HG03097 (cell line): ENCODE data around the gene TDRD12.

ENCODE experiments used
- ATAC-seq: cut with Tn5 transposase; IDR thresholded peaks from one replicate; pipeline ENCODE4 v1.9.1; 2021; ENCODE audit not compliant: unreplicated experiment, low FRiP score

The TDRD12 gene, protein sequence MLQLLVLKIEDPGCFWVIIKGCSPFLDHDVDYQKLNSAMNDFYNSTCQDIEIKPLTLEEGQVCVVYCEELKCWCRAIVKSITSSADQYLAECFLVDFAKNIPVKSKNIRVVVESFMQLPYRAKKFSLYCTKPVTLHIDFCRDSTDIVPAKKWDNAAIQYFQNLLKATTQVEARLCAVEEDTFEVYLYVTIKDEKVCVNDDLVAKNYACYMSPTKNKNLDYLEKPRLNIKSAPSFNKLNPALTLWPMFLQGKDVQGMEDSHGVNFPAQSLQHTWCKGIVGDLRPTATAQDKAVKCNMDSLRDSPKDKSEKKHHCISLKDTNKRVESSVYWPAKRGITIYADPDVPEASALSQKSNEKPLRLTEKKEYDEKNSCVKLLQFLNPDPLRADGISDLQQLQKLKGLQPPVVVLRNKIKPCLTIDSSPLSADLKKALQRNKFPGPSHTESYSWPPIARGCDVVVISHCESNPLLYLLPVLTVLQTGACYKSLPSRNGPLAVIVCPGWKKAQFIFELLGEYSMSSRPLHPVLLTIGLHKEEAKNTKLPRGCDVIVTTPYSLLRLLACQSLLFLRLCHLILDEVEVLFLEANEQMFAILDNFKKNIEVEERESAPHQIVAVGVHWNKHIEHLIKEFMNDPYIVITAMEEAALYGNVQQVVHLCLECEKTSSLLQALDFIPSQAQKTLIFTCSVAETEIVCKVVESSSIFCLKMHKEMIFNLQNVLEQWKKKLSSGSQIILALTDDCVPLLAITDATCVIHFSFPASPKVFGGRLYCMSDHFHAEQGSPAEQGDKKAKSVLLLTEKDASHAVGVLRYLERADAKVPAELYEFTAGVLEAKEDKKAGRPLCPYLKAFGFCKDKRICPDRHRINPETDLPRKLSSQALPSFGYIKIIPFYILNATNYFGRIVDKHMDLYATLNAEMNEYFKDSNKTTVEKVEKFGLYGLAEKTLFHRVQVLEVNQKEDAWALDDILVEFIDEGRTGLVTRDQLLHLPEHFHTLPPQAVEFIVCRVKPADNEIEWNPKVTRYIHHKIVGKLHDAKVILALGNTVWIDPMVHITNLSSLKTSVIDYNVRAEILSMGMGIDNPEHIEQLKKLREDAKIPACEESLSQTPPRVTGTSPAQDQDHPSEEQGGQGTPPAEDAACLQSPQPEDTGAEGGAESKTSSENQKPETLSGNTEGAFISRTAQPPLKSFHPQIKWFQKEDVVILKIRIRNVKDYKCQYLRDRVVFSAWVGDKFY (N-terminal part only)

DNA sequence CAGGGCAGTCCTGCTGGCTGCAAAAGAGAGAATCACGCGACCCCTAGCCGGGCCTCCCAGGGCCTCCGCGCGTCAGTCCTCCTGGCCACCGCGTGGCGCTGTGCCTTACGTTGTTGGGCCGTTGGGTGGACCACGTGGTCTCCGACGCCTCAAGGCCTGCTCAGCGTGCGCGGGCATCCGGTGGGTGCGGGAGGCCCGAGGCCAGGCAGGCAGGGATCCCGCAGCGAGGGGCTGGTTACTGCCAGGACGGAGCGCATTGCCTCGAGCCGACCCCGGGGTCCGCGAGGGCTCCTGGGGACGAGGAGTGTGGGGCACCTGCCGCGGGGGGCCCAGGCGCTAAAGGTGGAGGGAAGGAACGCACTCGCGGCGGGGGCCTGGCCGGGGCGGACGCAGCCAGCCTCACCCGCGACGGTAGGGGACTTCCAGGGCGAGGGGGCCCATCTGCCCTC lies at the start of gene TDRD12:
TDRD12 (plus strand) TSS at position 157 of the 449 bp plus-strand sequence. CDS start 306 bp downstream, outside the sequence.
- no peak for ATAC-seq

DNA sequence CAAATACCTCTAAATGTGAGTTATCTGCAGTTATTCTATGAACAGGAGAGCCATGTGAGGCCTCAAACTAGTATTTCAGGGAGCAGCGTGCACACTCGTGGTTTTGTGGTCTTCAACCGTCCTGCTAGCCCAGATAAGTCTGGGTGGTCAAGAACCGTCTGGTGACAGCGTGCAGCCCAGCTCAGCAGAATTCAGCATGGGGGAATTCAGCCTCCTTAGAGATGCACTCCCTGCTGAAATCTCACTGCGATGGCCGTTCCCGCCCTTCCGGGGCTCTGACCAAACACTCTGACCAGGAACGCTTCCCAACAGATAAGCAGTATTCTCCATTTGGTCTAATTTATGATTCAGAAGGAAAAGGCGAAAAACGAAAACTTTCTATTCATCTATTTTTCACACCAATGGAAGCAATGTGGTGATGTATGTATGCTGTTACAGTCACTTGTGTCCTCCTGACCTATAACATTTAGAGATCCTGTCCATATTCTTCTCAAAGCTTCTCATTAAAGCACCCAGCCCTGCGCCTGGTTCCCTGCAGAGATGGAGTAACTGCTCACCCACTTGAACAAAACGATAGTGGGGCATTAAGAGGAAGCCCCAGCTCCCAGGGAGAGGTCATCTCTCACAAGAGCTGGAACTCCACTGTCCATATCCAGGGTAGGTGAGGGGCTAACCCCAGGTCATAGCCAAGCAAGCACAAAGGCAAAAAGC lies 47.5 kb upstream of the TDRD12 start:
- no peak for ATAC-seq

DNA sequence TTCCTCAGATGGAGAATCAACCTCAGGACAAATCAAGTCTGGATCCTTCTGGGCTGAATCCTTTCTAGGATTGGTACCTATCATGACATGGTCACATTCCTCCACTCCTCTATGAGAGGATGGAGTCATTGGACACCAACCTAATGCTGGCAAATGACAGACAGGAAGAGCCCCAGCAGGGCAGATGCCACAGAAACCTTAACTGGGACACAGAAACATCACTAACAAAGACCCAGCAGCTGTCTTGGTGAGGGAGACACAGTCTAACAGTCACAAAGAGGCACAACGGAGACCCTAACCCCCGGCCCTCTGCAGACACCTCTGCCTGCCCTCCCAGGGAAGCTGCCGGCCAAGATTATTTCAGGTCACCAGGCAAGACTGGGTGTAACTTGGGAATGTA lies 46.7 kb upstream of the TDRD12 start:
- ATAC-seq = no peak

DNA sequence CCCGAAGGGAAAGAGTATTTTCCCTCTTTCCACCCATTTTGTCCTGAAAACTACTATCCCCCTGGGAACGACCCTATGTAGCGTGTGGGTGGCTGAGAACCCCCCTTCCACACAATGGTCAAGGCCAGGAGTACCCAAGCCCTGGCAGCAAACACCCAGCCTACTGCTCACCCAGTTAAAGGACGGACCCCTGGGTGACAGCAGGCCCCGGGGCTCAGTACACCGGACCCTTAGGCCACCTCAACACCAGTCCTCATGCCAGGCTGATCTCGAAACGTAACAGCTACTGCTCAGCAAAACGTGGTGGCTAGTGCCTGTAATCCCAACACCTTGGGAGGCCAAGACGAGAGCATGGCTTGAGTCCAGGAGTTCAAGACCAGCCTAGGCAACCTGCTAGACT lies 46.0 kb upstream of the TDRD12 start:
- no peak for ATAC-seq

DNA sequence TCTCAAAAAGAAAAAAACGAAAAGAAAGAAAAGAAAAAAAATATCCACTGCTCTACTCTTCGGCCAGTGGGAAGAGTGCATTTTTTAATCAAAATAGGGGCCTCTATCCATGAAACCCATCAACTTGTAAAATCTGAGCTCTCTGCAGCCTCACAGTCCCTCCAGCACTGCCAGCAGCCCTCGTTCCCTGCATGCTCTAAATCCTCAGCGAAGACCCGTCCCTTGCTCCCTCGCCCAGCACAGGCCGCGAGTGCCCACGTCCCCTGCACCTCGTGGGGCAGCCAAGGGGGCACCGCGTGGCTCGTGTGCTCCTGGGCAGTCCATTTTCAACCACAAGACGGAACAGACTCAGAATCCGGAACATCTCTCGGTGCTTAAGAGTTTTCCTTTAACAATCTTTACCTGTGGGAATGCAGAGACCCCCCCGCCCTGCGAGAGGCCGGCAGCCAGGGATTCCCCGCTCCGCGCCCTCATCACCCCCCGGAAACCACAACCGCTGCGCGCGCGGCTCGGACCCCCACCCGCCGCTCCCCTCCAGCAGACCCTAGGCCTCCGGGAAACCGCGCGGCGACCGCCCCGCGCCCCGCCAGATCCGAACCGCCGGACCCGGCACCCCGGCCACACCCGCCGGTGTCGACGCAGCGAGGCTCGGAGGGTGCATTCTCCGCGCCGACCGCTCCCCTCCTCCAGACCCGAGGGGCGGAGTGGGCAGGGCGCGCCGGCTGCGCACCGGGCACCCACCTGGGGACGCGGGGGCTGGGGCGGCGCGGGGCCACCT lies 45.2 kb upstream of the TDRD12 start:
- ATAC-seq = no peak

DNA sequence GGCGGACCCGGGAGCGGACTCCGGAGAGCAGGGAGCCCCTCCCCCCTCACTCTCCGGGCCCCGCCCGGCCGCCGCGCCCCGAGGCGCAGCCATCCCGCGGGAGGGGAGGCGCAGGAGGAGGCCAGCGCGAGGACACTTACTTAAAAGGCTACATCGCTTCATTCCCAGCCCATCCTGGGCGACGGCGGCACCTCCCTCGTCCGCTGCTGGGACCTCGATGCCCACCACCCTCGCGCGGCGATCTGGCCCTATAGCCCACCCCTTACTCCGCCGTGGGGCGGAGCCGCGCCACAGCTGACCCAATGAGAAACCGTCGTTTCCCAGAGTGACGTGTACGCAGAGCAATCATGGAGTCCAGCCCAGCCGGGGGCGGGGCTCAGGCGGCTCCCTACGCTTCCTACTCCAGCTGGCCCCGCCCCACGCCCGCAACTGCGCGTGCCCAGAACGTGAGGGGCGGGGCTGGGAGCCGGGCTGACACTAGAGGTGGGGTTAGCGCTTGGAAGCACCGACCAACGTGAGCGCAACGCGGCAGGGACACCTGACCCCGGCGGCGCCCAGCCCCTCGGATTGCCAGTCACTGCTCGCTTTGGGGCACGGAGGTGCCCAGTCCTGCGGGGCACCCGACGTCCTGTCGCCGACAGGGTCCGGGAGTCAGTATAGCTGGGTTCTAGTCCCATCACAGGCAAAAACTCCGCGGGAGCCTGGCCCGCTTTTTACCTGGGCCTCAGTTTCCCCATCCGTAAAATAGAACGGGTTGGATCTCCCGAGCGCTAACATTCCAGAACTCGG lies 44.4 kb upstream of the TDRD12 start, which contains the start of gene ANKRD27:
ANKRD27 (minus strand) TSS at position 250 of the 789 bp plus-strand sequence. CDS start 16,165 bp downstream, outside the sequence.
- ATAC-seq = peak; percentile 97

DNA sequence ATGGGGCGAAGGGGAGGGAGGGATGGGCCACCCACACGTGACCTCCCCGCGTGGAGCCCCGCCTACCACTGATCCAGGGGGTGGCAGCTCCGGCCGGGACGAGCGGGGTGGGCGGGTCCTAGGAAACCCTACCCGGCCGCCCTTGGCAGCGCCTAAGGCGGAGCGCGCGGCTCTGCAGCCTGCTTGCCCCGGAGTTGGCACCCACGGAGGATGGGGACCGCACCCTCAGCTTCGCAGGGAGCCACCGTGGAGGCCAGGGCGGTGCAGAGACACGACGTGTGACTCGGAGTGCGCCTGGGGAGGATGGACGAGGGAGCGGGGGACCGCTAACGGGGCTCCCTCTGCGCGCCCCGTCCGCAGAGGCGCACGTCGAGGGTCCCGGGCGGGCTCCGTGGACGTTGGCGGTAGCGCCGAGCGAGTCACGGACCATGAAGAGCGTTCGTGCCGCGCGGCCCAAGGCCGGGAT lies 43.8 kb upstream of the TDRD12 start, which contains the start of gene RGS9BP:
RGS9BP (plus strand) TSS at position 129 of the 466 bp plus-strand sequence. CDS start 416 bp downstream, outside the sequence.
- peak; percentile 20 for ATAC-seq

DNA sequence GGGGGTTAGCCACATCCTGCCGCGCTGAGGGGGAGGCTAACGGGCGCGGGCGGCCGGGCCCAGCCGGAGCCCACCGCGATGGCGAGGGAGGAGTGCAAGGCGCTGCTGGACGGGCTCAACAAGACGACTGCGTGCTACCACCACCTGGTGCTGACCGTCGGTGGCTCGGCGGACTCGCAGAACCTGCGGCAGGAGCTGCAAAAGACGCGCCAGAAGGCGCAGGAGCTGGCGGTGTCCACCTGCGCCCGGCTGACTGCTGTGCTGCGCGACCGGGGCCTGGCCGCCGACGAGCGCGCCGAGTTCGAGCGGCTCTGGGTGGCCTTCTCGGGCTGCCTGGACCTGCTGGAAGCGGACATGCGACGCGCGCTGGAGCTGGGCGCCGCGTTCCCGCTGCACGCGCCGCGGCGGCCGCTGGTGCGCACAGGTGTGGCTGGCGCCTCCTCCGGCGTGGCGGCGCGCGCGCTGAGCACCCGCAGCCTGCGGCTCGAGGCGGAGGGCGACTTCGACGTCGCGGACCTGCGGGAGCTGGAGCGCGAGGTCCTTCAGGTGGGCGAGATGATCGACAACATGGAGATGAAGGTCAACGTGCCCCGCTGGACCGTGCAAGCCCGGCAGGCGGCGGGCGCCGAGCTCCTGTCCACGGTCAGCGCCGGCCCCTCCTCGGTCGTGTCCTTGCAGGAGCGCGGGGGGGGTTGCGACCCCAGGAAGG lies 43.2 kb upstream of the TDRD12 start:
- no peak for ATAC-seq

DNA sequence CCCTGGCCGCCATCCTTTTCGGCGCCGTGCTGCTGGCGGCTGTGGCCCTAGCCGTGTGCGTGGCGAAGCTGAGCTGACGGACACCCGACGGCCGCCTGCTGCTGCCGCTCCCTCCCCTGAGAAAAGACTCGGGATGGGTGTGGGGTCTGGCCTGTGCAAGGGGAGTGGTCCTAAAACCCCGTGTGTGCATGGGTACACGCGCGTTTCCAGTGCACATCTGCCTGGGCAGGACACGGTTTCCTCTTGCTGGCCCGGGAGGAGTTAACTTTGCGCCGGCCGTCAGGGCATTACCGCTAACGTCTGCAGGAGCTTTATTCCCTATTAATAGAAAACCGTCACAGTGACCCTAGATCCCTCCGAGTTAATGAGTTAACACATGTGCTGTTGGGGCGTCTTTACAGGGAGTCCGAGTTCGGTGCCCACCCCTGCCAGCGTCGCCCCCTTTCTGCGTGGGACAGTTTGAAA lies 42.6 kb upstream of the TDRD12 start:
- no peak for ATAC-seq

DNA sequence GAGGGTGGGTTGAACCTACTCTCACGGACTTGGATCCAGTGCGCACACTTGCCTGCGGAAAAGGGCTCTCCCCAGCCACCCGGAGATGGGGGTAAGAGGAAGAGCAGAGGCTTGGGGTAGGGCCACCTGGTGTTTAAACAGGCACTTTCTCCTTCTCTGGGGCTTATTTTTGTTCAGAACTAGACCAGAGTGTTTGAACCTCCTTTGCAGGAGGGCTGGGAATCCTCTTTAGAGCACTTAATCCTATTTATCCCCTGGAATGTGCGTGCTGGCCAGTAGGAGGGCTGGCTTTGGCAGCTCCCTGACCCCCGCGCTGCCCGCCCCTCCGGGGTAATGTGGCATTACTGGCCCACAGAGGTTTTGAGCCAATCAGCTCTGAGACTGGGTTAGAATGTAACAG lies 41.9 kb upstream of the TDRD12 start:
- ATAC-seq = no peak

DNA sequence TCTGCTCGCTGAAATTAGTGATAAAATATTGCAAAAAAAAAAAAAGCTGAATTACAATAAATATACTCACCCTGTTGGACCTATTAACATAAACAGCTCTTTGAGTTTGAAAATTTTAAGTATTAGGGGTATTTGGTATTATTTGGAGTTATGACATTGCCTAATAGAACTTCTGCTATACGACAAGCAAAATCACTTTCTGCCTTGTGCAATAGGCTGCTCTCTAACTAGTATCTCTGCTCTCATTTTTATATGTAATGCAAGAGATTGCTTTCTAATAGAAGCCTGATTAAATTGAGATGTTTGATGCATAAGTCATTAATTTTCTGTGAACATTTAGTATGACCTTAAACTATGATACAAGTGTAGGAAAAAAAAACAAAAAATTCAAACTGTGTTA lies 38.6 kb upstream of the TDRD12 start:
- no peak for ATAC-seq

DNA sequence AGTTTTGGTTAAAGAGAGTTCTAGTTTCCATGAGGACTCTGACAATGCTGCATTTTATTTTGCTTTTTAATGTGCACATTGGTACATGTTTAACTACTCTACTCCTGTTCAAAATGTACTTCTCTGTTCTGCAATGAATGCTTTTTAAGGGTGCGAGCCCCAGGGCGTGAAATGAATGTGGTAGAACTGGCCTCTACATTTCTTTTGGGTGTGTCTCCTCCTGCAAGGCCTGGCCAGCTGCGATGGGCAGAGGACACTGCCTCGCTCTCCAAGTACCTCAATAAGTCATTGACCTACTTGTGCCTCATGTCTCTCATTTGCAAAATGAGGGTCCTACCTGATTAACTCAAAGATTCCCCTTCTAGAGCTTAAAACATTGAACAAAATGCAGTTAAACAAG lies 37.2 kb upstream of the TDRD12 start:
- no peak for ATAC-seq

DNA sequence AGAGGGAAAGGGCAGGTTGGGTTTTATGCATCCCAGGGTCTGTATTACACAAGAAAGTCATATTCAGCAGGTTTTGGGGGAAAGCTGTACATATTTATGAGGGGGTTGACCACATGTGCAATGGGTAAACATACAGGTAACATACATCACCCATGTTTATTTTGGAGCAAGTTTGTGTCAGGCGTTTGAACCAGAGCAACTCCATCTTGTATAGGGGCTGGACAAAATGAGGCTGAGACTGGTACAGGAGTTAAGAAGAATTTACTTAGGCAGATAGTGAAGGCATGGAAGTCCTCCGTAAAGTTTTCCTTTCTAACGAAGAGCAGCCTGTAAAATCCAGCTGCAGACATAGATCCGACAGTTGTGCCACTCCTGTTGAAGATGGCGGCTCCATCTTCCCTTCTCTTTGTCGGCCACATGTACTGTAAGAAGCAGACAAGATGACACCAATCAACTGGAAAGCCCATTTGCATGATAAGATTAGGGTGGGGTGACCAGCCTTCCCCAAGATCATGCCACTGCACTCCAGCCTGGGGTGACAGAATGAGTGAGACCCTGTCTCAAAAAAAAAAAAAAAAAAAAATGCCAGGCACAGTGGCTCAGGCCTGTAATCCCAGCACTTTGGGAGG lies 32.6 kb upstream of the TDRD12 start:
- no peak for ATAC-seq

DNA sequence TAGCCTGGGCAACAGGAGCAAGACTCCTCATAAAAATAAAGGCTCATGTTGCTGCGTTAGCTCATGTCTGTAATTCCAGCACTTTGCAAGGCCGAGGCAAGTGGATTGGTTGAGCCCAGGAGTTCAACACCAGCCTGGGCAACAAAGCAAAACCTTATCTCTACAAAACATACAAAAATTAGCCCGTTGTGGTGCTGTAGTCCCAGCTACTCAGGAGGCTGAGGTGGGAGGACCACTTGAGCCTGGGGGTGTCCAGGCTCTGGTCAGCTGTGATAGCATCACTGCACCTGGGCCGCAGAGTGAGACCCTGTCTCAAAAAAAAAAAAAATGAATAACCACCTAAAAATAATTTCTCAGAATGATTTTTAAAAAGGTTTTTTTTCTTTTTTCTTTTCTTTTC lies 31.9 kb upstream of the TDRD12 start:
- no peak for ATAC-seq

DNA sequence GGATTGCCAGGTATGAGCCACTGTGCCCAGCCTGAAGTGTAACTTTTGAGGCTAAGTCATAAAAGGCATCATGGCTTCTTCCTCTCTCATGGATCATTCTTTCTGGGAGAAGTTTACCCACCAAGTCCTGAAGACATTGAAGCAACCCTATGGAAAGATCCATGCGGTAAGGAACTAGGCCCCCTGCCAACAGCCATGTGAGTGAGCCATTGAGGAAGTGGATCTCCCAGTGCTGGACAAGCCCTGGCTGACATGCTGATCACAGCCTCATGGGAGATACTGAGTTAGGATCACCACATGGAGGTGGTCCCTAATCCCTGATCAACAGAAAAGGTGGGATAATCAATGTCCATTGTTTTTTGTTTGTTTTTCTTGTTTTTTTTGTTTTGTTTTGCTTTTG lies 31.3 kb upstream of the TDRD12 start:
- ATAC-seq = no peak

DNA sequence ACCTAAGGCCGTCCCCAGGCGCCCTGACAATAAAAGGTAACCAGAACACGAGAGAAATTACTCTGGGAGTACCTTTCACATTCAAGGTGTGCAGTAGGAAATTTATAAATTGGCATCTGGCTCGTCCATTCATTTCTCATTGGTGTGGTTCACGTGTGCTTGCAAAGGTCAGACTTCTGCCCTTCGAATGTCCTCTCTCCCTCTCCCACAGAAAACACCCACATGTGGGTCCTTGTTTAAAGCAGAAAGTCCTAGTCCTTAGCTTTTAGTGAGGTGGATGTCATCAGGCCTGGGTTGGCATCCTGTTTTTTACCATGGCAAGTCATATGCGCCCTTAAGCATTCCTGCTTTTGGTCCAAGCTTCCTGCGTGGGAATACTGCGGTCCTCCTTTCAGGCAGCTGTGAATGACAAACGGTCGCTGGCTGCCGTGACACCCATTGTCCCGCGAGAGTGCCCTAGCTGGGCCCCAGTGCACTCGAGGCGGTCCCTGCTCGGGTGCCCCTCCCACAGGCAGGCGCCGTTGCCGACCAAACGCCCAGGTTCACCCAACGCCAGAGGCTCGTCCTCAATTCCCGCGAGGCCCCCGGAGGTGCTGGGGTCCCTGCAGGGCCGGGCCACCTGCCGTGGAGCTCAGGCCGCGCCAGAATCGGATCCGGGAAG lies 28.1 kb upstream of the TDRD12 start, which contains the start of gene NUDT19:
NUDT19 (plus strand) TSS at position 531 of the 661 bp plus-strand sequence. CDS start 140 bp downstream, outside the sequence.
- ATAC-seq = peak; percentile 83
